ENCODE measurements around the gene VCL. TPM values are rescaled to one million over a fixed set of nuclear protein-coding genes. Genes with fewer than 3 reads are reported as not detected.

VCL gene
- total and polyA plus RNA-seq, 4 donors: 4.3 to 37.8 (median 17.3) TPM

- 62% methylated on average over 16 of the region's 16 CpGs for WGBS
- no peak for DNase-seq (ENCODE audit: low spot score)
- Histone ChIP-seq H3K36me3 (ENCODE audit: control insufficient read depth in 4 of 4, insufficient read depth in 3 of 4, low read depth in 1 of 4, low read length in 3 of 4) (no peaks in the 10 kb centered on the region), H3K9ac (ENCODE audit: low read depth in 1 of 2, low read length in 2 of 2) (no peak overlapping the region), H3K4me1 (ENCODE audit: control insufficient read depth in 4 of 4, insufficient read depth in 4 of 4, low read length in 3 of 4) (no peaks in the 10 kb centered on the region), H3K9me3 (ENCODE audit: control insufficient read depth in 4 of 4, low read length in 3 of 4) (no peaks in the 10 kb centered on the region), H3K27me3 (ENCODE audit: control insufficient read depth in 4 of 4, insufficient read depth in 4 of 4, low read length in 3 of 4) (no peaks in the 10 kb centered on the region), H3K27ac (ENCODE audit: low read depth in 1 of 2, low read length in 2 of 2) (peak overlapping the region; percentile 50 to 51), H3K4me3 (ENCODE audit: low read depth in 1 of 3, low read length in 3 of 3) (no peak overlapping the region)
- TF ChIP-seq SP1 (IDR thresholded peaks at IDR 0.05) (peak; percentile 38), JUND (IDR thresholded peaks at IDR 0.05) (peak; percentile 80 to 84), RXRA (IDR thresholded peaks at IDR 0.05) (peak in 1 of 2 donors; percentile 13), FOXA2 (IDR thresholded peaks at IDR 0.05) (no peak)
Observed at GRCh38 chr10:73965890-73966768, 31.8 kb upstream of the VCL start.

GRCh38 chr10:73967022-73967429 is 30.9 kb upstream of the VCL start:
- TF ChIP-seq GABPA (IDR thresholded peaks at IDR 0.05 in 1 of 2, conservative IDR thresholded peaks at IDR 0.05 in 1 of 2) (no peak), YY1 (IDR thresholded peaks at IDR 0.05) (no peak), TAF1 (conservative IDR thresholded peaks at IDR 0.05) (no peak)

GRCh38 chr10:73967544-73967943 is 30.4 kb upstream of the VCL start:
- 93% methylated on average over 5 of the region's 5 CpGs for WGBS
- no peaks in the 10 kb centered on the region for H3K4me1 ChIP-seq (ENCODE audit: control insufficient read depth in 4 of 4, insufficient read depth in 4 of 4, low read length in 3 of 4)
- no peak overlapping the region for H3K27ac ChIP-seq (ENCODE audit: low read depth in 1 of 2, low read length in 2 of 2)
- no peak for DNase-seq (ENCODE audit: low spot score)
- H3K9ac ChIP-seq (ENCODE audit: low read depth in 1 of 2, low read length in 2 of 2): no peak overlapping the region
- H3K4me3 ChIP-seq (ENCODE audit: low read depth in 1 of 3, low read length in 3 of 3): no peak overlapping the region
- no peaks in the 10 kb centered on the region for H3K27me3 ChIP-seq (ENCODE audit: control insufficient read depth in 4 of 4, insufficient read depth in 4 of 4, low read length in 3 of 4)
- no peaks in the 10 kb centered on the region for H3K36me3 ChIP-seq (ENCODE audit: control insufficient read depth in 4 of 4, insufficient read depth in 3 of 4, low read depth in 1 of 4, low read length in 3 of 4)
- no peaks in the 10 kb centered on the region for H3K9me3 ChIP-seq (ENCODE audit: control insufficient read depth in 4 of 4, low read length in 3 of 4)
- TF ChIP-seq NR2F2 (IDR thresholded peaks at IDR 0.05) (no peak), REST (IDR thresholded peaks at IDR 0.05) (no peak), FOXA1 (IDR thresholded peaks at IDR 0.05) (no peak), JUND (IDR thresholded peaks at IDR 0.05) (no peak), HNF4G (IDR thresholded peaks at IDR 0.05) (no peak), HNF4A (conservative IDR thresholded peaks at IDR 0.05) (no peak), RAD21 (IDR thresholded peaks at IDR 0.05) (no peak), ZBTB33 (IDR thresholded peaks at IDR 0.05) (no peak), EGR1 (IDR thresholded peaks at IDR 0.05; ENCODE audit: low read depth in 2 of 2) (no peak), GABPA (IDR thresholded peaks at IDR 0.05 in 1 of 2, conservative IDR thresholded peaks at IDR 0.05 in 1 of 2) (no peak), RXRA (IDR thresholded peaks at IDR 0.05) (no peak)
- TF ChIP-seq, protein P1, sequence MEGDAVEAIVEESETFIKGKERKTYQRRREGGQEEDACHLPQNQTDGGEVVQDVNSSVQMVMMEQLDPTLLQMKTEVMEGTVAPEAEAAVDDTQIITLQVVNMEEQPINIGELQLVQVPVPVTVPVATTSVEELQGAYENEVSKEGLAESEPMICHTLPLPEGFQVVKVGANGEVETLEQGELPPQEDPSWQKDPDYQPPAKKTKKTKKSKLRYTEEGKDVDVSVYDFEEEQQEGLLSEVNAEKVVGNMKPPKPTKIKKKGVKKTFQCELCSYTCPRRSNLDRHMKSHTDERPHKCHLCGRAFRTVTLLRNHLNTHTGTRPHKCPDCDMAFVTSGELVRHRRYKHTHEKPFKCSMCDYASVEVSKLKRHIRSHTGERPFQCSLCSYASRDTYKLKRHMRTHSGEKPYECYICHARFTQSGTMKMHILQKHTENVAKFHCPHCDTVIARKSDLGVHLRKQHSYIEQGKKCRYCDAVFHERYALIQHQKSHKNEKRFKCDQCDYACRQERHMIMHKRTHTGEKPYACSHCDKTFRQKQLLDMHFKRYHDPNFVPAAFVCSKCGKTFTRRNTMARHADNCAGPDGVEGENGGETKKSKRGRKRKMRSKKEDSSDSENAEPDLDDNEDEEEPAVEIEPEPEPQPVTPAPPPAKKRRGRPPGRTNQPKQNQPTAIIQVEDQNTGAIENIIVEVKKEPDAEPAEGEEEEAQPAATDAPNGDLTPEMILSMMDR (IDR thresholded peaks at IDR 0.05; ENCODE audit: low read depth, low read length, missing input control): no peak
- TF ChIP-seq, protein P2, sequence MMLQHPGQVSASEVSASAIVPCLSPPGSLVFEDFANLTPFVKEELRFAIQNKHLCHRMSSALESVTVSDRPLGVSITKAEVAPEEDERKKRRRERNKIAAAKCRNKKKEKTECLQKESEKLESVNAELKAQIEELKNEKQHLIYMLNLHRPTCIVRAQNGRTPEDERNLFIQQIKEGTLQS (IDR thresholded peaks at IDR 0.05): no peak

More at GRCh38 chr10:73967022-73967429, 30.9 kb upstream of the VCL start:
- no peaks in the 10 kb centered on the region for H3K27me3 ChIP-seq (ENCODE audit: control insufficient read depth in 4 of 4, insufficient read depth in 4 of 4, low read length in 3 of 4)
- no peaks in the 10 kb centered on the region for H3K9me3 ChIP-seq (ENCODE audit: control insufficient read depth in 4 of 4, low read length in 3 of 4)
- 90% methylated on average over 4 of the region's 4 CpGs for WGBS
- H3K9ac ChIP-seq (ENCODE audit: low read depth in 1 of 2, low read length in 2 of 2): no peak overlapping the region
- no peak overlapping the region for H3K4me3 ChIP-seq (ENCODE audit: low read depth in 1 of 3, low read length in 3 of 3)
- peak overlapping the region in 1 of 2 donors; percentile 50 for H3K27ac ChIP-seq (ENCODE audit: low read depth in 1 of 2, low read length in 2 of 2)
- H3K36me3 ChIP-seq (ENCODE audit: control insufficient read depth in 4 of 4, insufficient read depth in 3 of 4, low read depth in 1 of 4, low read length in 3 of 4): no peaks in the 10 kb centered on the region
- H3K4me1 ChIP-seq (ENCODE audit: control insufficient read depth in 4 of 4, insufficient read depth in 4 of 4, low read length in 3 of 4): no peaks in the 10 kb centered on the region
- no peak for DNase-seq (ENCODE audit: low spot score)
